ENCODE data around the gene PTGES3L.

The PTGES3L gene

GRCh38 chr17:42979511-42980273, at the start of gene PTGES3L:
PTGES3L (minus strand) TSS chr17:42980080; CDS start chr17:42980053, 27 bp downstream.
- DNase-seq (ENCODE audit: low spot score), result peak; percentile 71

GRCh38 chr17:43028221-43028861, 48.5 kb upstream of the PTGES3L start:
- DNase-seq (ENCODE audit: low spot score), result no peak
- FAIRE-seq, result no peak

More at GRCh38 chr17:42979511-42980273, at the start of gene PTGES3L:
- FAIRE-seq, result no peak

- FAIRE-seq (no peak), DNase-seq (ENCODE audit: low spot score) (no peak)
Observed at GRCh38 chr17:43027091-43028032, 47.5 kb upstream of the PTGES3L start.

GRCh38 chr17:43026595-43026994, 46.7 kb upstream of the PTGES3L start:
- no peak for FAIRE-seq

GRCh38 chr17:43025766-43026537, 46.1 kb upstream of the PTGES3L start:
- FAIRE-seq, result no peak
- DNase-seq (ENCODE audit: low spot score), result no peak

More at GRCh38 chr17:43026595-43026994, 46.7 kb upstream of the PTGES3L start:
- no peak for DNase-seq (ENCODE audit: low spot score)

- FAIRE-seq, result no peak
- DNase-seq (ENCODE audit: low spot score), result no peak
Observed at GRCh38 chr17:43025290-43025657, 45.4 kb upstream of the PTGES3L start.

- FAIRE-seq, result no peak
- peak; percentile 82 for DNase-seq (ENCODE audit: low spot score)
Observed at GRCh38 chr17:43024407-43025289, 44.8 kb upstream of the PTGES3L start, which contains the start of gene RND2. RND2 (plus strand) TSS chr17:43025231; CDS start chr17:43025348, 117 bp downstream.

GRCh38 chr17:43021741-43022512, 42.0 kb upstream of the PTGES3L start, which contains the start of gene VAT1:
VAT1 (minus strand) TSS chr17:43022385; CDS start chr17:43022322, 63 bp downstream.
- DNase-seq (ENCODE audit: low spot score), result peak; percentile 92
- FAIRE-seq, result no peak

- FAIRE-seq (peak; percentile 86), DNase-seq (ENCODE audit: low spot score) (peak; percentile 84)
Observed at GRCh38 chr17:43020789-43021740, 41.2 kb upstream of the PTGES3L start.

GRCh38 chr17:43020030-43020621, 40.2 kb upstream of the PTGES3L start:
- FAIRE-seq (no peak), DNase-seq (ENCODE audit: low spot score) (no peak)

GRCh38 chr17:43019418-43019817, 39.5 kb upstream of the PTGES3L start:
- DNase-seq (ENCODE audit: low spot score) (no peak), FAIRE-seq (no peak)

GRCh38 chr17:43018932-43019331, 39.1 kb upstream of the PTGES3L start:
- no peak for DNase-seq (ENCODE audit: low spot score)
- FAIRE-seq, result no peak

- FAIRE-seq (peak; percentile 79), DNase-seq (ENCODE audit: low spot score) (no peak)
Observed at GRCh38 chr17:43018008-43018853, 38.4 kb upstream of the PTGES3L start.

GRCh38 chr17:43016216-43016615, 36.3 kb upstream of the PTGES3L start:
- no peak for FAIRE-seq
- DNase-seq (ENCODE audit: low spot score), result no peak

GRCh38 chr17:43015579-43015978, 35.7 kb upstream of the PTGES3L start:
- no peak for FAIRE-seq
- no peak for DNase-seq (ENCODE audit: low spot score)

Data from urothelium cell line (cell line).